GM13977 (cell line): ENCODE measurements around the gene SPEF1.

Experiments
- DNase-seq: peaks from one replicate; pipeline ENCODE4 v3.0.0; 2012; ENCODE audit warnings: low spot score
- in situ Hi-C: fragments of 300-500 bp; cut with MboI; formaldehyde crosslinking; loops from one replicate; pipeline ENCODE4 v1.12.0; 2022; ENCODE audit warnings: low sequenced_read_pairs, low pct_unique_long_range_greater_than_20kb, mixed read lengths, inconsistent platforms; ENCODE audit not compliant: unreplicated experiment
- TF ChIP-seq, protein P1 (sequence below): IDR thresholded peaks from 2 replicates; pipeline ENCODE4 v1.5.1; 2012; ENCODE audit warnings: mild to moderate bottlenecking, control low read depth; ENCODE audit not compliant: insufficient read depth; ENCODE audit errors: extremely low read depth, missing control alignments

SPEF1 gene

DNA sequence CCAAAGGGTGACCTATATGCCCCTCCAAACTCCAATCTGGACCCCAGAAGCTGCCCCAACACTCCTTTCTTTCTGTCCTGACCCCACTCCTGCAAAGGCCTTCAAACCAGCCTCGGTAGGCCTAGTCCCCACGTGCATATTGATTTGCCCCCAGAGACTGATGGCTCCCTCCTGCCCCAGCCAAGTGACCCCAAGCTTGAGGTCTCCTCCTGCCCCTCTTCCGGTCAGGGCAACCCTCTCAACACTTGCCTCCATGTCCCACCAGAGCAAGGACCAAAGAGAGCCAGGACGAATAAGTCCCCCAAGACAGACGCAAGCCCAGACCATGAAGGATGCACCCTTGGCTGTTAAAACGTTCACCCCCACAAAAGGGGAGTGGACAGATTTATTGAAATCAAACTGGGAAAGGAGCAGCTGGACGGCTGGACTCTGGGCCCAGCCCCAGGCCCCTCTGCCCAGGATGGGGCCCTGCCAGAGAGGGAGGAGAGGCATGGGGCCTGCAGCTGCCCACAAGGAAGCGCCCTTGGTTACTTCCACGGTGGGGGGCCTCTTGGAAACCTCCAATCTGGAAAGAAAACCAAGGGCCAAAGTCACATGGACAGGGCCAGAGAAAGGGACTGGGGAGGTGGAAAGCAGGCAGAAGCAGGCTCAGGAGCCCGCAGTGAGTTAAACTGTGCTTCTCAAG lies 2.4 kb upstream of the SPEF1 start:
- DNase-seq: no peak
- in situ Hi-C loops: no loop called here
- TF ChIP-seq, protein P1, sequence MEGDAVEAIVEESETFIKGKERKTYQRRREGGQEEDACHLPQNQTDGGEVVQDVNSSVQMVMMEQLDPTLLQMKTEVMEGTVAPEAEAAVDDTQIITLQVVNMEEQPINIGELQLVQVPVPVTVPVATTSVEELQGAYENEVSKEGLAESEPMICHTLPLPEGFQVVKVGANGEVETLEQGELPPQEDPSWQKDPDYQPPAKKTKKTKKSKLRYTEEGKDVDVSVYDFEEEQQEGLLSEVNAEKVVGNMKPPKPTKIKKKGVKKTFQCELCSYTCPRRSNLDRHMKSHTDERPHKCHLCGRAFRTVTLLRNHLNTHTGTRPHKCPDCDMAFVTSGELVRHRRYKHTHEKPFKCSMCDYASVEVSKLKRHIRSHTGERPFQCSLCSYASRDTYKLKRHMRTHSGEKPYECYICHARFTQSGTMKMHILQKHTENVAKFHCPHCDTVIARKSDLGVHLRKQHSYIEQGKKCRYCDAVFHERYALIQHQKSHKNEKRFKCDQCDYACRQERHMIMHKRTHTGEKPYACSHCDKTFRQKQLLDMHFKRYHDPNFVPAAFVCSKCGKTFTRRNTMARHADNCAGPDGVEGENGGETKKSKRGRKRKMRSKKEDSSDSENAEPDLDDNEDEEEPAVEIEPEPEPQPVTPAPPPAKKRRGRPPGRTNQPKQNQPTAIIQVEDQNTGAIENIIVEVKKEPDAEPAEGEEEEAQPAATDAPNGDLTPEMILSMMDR: no peak

DNA sequence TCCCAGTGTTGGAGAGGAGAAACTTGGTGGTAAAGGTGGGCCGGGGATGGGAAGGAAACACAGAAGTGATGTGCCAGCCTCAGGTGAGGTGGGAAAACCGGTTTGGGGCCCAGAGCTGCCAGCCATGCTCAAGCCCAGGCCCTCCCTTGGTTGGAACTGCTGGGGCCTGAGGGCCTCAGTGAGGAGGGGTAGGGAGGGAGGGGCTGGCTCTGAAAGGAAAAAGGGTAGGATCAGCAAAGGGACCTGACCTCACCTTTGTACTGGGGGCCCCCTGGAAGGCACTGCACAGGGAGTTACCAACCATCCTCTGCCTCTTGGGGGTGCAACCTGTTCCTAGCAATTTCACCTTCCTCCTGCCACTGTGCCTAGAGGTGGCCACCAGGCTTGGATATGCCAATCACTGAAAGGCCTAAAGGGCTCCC lies 1.8 kb upstream of the SPEF1 start:
- TF ChIP-seq, protein P1: no peak
- DNase-seq: no peak
- in situ Hi-C loops: no loop called here

DNA sequence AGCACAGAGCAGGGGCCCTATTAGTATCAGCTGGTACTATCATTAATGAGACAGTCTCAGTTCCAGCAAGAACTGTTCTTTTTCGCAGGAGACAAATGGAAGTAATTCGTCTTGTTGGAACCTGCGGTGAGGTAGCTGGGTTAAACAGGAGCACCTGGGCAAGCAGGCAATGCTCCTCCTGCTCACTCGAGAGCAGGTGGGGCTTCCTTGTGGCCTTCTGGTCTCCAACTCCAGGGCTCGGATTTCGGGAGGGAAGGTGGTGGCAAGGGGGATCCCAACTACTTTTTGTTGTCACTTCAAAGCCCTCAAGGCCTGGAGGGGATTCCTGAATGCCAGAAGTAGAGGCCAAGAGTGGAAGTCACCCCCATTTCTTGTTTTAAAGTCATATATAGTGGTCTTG lies 1.3 kb upstream of the SPEF1 start:
- in situ Hi-C loops: no loop called here
- TF ChIP-seq, protein P1: no peak
- no peak for DNase-seq

DNA sequence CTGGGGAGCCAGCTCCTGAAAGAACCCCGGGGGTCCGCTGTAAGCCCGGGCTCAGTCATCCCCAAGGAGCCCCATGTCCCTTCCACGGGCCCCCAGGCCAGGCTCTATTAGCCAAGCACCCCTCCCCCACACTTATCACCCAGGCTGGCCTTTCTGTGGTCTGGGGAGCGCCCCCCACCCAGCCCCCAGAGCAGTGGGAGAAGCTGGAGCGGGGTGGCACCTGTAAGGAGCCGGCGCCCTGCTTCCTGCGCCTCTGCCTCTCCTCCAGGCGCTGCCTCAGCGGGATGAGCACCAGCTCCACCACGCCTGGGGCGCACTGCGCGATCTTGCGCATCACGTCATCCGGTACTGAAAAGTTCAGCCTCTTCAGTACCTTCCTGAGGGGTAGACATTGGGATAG lies 2.3 kb downstream of the SPEF1 start:
- TF ChIP-seq, protein P1: no peak
- in situ Hi-C loops: no loop called here
- no peak for DNase-seq

DNA sequence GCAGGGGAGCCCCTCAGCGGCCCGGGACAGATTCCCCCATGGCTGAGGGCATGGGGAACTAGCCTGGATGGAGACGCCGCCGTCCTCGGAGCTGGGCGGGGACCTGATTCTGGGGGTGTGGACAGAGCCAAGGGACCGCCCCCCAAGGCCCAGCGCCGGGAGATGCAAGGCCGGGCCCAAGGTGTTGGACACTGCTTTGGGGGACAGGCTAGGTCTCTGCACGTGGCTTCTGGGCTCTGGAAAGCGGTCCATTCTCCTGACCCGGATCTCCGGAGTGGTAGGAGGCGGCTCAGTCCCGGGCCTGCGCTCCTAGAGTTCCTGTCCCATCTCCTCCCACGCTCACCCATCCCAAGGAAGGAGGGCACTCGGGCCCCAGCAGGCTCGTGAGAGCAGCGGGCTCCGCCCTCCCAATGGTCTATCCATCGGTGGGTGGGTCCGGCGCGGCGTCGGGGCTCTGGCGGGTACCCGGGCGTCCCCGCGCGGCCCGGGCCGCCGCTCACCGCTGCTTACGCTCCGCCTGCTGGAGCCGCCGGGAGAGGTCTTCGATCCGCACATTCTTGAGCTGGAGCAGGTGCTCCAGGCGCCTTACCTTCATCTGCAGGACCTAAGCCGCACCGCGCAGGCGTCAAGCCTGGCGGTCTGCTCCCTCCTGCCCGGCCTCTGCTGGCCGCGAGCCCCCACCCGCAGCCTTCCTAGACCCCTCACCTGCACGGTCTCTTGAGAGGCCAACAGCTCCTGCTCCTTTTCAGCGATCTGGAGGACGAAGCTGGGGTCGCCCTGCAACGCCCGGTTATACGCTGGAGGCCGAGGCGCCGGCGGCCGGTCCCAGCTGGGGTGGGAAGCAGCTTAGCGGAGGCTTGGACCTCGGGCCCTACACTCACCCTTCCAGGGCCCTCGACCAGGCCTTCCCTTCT lies 3.3 kb downstream of the SPEF1 start:
- TF ChIP-seq, protein P1: no peak
- in situ Hi-C loops: no loop called here
- DNase-seq: peak; percentile 74

DNA sequence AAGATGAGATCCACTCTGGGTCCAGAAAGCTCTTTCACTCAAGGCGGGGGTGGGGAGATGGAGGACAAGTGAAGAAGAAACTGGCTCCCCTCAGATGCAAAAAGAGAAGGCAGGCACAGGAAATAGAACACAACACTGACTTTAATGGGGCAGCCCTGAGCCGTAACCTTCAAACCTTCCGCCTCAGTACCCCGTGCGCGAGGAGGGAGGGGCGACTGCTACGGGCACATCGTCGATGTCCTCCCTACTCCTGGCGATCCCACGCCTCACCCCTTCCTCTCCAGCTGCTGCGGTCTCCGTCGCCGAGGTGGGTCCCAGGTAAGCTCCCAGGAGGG lies 3.9 kb downstream of the SPEF1 start:
- in situ Hi-C loops: no loop called here
- TF ChIP-seq, protein P1: no peak
- peak; percentile 53 for DNase-seq
